ENCODE data around the gene OSTF1.

DNA sequence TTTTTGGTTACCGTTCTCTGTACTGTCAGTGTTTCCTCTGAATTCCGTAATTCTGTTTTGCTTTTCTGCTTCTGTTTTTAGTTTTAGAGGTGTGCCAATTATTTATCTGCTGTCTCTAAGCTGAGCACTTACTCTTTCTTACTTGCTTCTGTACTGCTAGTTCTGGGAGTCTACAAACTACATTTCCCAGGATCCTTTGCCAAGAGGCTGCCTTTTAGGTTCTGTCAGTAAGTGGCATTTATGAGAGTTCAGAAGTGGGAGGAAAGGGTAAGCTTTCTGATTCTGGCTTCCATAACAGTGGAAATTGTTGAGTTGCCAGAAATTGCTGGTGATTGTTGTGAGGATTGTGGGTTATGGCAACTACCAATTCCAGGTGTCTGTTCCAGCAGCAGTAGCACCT lies 102.4 kb downstream of the OSTF1 start:
- TF ChIP-seq, protein P1, sequence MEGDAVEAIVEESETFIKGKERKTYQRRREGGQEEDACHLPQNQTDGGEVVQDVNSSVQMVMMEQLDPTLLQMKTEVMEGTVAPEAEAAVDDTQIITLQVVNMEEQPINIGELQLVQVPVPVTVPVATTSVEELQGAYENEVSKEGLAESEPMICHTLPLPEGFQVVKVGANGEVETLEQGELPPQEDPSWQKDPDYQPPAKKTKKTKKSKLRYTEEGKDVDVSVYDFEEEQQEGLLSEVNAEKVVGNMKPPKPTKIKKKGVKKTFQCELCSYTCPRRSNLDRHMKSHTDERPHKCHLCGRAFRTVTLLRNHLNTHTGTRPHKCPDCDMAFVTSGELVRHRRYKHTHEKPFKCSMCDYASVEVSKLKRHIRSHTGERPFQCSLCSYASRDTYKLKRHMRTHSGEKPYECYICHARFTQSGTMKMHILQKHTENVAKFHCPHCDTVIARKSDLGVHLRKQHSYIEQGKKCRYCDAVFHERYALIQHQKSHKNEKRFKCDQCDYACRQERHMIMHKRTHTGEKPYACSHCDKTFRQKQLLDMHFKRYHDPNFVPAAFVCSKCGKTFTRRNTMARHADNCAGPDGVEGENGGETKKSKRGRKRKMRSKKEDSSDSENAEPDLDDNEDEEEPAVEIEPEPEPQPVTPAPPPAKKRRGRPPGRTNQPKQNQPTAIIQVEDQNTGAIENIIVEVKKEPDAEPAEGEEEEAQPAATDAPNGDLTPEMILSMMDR (conservative IDR thresholded peaks at IDR 0.05 in 1 of 2, IDR thresholded peaks at IDR 0.05 in 1 of 2; ENCODE audit: extremely low read depth in 1 of 2, insufficient read depth in 1 of 2, low read depth in 1 of 2, low read length in 2 of 2), result no peak
- TF ChIP-seq EZH2 (IDR thresholded peaks at IDR 0.05; ENCODE audit: borderline replicate concordance, low read length), result no peak

Data from mammary epithelial cell (primary cell).